Tibial nerve (tissue), 3 donors: Measurements from ENCODE around the gene KBTBD2.

ENCODE experiments used
- CTCF ChIP-seq, 5 experiments: fragments of 200-600 bp in 3 of 5; fragments of 450-650 bp in 2 of 5; sonication (generic) in 3 of 5; IDR thresholded peaks; one replicate each; pipeline ENCODE4 v1.5.1; 2016 to 2019; ENCODE audit warnings: antibody characterized with exemption in 5 of 5, mild to moderate bottlenecking in 3 of 5, moderate library complexity in 2 of 5
- POLR2A ChIP-seq, 2 donors: fragments of 450-650 bp; IDR thresholded peaks; one replicate each; pipeline ENCODE4 v1.6.1; 2017; ENCODE audit warnings: antibody characterized with exemption in 2 of 2, mild to moderate bottlenecking in 2 of 2, moderate library complexity in 2 of 2

DNA sequence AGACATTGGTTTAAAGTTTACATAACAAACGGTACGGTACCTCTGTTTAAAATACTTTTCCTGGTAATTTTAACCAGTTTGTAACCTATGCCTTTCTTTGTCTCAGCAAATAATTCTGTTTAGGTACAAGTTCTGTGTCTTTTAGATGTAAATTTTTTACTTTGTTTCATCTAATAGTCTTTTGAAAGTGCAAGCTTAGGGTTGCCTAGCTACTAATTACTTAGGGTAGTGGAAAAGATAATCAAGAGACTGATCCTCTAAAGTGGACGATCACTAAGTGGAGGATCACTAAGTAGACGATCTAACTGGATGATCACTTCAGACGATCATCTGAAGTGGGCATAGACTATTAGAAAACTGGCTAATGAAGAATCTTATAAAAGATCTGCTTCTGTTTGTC, 49.6 kb upstream of the KBTBD2 start:
- TF ChIP-seq CTCF (IDR thresholded peaks at IDR 0.05) = no peak
- no peak for TF ChIP-seq POLR2A (IDR thresholded peaks at IDR 0.05)
